GM18498 (cell line): Measurements from ENCODE around the gene DIP2A.
"Not testable (repeated sequence)": the region's sequence is repeated elsewhere in the genome, so short reads cannot be mapped to it uniquely, and the experiment has no call there.

Experiments used
- ATAC-seq: cut with Tn5 transposase; IDR thresholded peaks from one replicate; pipeline ENCODE4 v1.9.1; 2021; ENCODE audit warnings: mild to moderate bottlenecking, moderate library complexity; ENCODE audit not compliant: unreplicated experiment

DIP2A gene

DNA sequence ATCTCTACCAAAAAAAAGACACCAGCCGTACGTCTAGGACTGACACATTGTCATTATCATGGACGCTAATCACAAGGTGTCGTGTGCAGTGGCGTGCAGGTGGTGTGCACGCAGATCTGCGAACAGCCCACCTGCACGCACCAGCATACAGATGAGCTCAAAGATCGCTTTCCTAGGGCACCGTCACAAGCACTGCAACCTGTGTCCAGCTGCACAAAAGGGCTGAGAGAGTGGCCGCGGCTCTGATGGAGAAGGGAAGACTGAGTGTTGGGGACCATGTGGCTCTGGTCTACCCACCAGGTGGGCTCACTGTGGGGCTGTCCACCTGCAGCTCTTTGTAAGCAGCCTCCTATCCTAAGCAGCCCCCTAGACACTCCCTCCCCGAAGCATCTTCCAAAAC lies 95.3 kb downstream of the DIP2A start:
- ATAC-seq: no peak

DNA sequence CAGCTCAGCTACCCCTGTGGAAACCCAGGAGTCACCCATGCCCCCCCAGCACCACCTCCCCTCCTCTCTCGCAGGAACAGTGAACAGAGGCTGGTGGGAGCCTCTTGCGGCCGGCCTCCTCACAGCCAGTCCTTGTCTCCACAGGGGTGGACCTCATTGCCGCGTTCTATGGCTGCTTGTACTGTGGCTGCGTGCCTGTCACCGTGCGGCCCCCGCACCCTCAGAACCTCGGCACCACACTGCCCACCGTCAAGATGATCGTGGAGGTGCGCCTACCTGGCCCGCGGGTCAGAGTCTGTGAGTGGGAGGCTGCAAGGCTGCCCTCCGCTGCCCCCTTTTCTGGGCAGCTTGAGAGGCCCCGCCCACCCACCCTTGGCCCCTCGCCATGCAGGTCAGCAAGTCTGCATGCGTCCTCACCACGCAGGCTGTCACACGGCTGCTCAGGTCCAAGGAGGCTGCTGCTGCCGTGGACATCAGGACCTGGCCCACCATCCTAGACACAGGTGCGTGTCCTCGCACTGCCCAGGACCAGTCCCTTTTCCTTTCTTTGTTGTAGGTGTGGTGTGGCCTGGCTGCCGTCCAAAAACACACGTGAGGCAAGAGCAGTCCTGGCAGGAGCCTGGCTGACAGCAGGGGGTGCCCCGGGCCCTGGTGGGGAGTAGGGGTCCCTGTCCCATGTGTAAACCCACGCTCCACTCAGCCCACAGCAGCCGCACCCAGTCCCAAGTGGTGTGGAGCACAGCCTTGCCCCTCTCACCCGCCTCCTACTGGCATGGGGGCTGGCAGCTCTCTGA lies 95.9 kb downstream of the DIP2A start:
- ATAC-seq: no peak

DNA sequence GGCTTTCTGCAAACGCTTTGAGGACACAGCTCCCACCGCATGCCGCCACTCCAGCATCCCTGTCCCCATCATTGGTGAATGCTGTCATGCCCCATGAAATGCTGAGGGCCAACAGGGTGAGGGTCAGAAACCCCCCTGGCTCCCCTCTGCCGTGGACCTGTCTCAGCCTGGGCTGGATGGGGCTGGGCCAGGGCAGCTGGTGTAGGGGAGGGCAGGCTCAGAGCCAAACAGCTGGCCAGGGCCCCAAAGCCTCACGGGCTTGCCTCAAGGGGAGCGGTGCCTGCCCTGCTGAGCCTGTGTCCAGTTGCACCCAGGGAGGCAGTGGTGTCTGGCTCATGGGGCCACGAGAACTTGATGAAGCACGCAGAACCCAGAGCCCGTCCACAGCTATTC lies 96.5 kb downstream of the DIP2A start:
- no peak for ATAC-seq

DNA sequence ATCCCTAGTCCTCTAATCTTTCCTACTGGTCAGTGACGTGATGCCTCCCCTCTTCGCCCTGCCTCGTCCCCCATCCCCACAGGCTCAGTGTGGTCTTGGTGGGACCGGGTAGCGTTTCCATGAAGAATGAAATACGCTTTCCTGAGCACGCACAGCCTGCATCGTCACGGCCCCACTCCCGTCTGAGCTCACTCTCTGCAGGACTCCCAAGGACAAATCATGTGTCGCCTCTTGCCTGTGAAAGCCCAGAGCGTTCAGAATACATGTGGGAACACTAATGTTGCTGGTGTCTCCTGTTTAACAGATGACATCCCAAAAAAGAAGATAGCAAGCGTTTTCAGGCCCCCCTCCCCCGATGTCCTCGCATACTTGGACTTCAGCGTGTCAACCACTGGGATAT lies 97.0 kb downstream of the DIP2A start:
- no peak for ATAC-seq

DNA sequence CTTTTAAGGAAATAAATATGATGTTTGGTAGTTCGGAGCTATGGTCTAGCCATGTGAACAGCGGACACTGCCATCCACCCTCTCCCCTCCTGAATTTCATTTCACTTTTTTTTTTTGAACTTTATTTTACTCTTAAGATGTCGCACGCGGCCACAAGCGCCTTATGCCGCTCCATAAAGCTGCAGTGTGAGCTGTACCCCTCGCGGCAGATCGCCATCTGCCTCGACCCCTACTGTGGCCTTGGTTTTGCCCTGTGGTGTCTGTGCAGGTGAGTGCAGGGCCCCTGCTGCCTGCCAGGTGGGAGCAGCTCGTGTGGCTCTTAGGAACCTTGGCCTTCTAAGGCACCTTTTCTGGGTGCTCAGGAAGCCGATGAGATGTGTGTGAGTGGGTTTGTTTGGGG lies 98.1 kb downstream of the DIP2A start:
- no peak for ATAC-seq

DNA sequence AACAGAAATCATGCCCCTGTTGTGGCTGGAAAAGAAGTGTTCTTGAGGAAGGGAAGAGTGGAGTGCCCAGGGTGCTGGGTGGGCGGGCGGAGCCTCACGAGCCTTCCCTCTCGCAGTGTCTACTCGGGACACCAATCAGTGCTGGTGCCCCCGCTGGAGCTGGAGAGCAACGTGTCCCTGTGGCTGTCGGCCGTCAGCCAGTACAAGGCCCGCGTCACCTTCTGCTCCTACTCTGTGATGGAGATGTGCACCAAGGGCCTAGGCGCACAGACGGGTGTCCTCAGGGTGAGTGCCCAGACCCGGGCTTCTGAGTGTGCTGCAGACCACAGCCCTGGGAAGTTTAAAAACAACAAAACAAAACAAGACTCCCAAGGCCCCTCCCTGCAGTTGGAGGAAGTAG lies 98.8 kb downstream of the DIP2A start:
- no peak for ATAC-seq

DNA sequence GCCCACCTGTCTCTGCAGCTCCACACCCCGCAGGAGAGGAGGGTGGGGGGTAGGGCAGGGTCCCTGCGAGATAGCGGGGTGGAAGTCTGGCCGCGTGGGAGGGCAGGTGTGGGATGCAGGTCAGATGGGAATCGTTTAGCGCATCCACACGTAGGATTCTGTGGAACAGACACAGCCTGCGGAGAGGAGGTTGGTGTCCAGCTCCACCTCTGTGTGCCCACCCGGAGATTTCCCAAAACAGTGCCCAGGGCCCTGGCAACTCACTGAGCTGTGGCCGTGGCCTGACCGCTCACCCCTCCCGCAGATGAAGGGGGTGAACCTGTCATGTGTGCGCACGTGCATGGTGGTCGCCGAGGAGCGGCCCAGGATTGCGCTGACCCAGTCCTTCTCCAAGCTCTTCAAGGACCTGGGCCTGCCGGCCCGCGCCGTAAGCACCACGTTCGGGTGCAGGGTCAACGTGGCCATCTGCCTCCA lies 99.3 kb downstream of the DIP2A start:
- ATAC-seq: no peak

DNA sequence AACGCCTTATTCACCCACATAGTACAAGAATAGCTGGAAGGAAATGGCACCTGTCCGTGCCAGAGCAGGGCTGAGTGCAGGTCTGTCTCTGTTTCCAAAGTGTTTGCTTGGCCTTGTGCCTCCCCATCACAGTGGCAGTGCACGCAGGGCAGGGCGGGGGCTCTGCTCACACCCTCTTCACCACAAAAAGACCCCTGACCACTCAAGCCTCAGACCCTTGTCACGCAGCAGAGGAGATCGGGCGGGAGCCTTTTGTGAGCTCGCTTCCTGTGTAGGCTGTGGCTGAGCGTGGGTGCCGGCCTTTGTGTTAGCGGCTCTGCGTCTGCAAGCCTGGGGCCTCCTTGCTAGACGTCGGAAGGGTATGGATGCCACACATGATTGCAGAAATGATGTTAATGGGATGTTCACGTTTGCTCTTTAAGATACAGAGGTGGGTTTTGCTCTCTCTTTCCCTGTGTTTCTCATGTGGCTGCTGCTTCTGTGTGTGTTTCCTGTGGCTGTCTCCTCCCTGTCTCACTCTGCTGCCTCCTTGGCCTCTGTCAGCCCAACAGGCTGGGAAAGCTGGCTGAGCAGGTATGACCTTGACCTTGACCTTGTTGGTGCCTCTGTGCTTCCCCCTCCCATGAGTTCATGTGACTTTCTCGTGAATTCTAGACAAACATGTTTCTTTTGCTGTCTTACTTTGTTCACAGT lies 100.7 kb downstream of the DIP2A start:
- ATAC-seq: no peak

DNA sequence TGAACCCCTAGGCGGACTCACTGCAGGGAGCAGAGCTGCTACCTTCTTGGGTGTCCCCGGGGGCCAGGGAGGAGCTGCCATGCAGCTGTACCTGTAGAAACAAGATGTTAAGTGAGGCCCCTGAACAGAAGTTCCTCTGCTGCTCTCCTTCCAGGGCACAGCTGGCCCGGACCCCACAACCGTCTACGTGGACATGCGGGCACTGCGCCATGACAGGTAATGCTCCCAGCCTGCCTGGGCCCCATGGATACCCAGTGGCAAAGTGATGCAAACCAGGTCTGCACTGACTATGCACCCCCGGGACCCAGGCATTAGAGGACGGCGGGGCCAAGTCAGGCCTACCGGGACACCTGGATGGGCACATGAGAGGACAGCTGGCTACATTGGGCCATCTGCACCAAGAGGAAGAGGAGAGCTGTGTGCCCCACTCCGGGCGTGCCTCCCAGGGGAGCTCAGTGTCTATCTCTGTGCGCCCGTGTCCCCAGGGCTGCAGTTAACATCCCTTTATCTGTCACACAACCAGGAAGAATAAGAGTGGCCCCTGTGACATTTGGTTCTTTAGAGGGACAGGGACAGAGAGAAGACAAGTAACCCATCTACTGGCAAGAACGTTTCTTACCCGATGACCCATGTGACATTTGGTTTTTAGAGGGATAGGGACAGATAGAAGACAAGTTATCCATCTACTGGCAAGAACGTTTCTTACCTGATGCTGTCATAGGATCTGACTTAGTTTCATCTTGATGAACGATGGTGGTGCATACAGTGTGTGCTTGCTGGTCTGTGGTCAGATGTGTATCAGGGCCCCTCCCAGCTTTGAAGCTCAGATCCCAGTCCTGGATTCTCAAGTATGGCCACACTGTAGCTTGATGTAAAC lies 102.1 kb downstream of the DIP2A start:
- ATAC-seq: no peak

DNA sequence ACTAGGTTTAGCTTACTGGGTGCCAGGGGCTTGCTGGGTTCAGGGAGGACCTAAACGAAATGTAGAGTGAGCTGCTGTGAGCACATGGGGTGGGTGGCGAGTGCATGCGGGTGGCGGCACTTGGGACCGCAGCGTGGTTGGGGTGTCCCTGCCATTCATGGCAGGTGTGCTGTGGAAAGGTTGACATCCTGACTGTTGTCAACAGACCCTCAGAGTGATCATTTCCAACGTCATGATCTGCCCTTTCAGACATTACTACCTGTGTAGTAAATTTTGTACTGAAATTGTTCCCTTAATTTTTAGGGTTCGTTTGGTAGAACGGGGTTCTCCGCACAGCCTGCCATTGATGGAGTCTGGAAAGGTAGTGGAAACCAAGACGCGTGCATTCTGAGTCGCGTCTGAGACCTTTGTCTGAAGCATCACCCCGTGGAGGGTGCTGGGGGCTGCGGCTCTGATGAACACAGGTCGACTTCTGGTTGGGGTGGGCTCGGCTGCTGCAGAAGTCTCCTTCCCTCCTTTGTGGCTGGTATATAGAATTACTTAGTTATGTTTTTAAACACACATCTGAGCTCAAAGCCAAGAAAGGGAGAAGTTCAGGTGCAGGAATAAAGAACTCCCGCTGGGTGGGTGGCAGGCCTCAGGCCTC lies 102.9 kb downstream of the DIP2A start:
- ATAC-seq: no peak

DNA sequence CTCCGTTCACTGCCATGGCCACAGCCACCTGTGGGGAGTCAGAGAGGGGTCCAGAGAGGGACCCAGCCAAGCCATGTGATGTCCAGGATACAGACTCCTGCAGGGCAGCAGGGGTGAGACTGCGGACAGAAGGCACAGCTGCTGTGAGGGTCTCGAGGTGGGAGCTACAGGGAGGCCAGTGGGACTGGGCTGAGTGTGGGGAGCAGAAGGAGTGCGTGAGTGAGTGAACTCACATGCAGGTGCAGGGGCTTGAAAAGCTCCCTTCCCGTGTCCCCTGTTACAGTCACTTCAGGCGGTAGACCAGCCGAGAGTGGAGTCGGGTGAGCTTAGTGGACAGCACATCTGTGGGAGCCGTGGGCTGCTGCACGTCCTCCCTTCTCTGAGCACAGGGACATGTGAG lies 103.8 kb downstream of the DIP2A start:
- ATAC-seq: no peak

DNA sequence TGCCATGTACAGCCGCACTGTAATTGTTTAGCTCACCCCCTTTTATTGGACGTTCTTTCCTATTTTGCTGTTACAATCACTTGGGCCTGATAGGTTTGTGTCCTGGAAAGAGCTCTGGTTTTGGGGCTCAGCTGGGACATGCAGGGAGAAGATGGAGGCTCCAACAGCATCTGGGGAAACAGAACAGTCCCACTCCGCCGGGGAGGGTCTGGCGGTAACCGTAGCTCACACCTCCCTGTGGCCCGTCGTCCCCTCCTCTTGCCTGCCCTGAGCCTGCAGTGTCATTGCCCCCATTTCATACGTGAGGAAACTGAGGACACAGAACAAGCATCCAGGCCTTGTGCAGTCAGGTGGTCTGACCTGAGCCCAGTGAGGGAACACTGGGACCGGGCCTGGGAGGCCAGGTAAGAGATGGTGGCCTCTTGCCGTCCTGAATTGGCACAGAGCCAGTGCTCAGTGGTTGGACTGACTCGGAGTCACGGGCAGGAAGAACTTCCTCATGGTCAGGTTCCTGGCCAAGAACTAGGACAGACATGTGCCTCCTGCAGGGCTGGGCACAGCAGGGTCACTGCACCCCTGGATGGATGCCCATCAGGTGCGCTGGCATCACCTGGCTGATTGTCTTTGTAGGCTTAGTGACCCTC lies 104.4 kb downstream of the DIP2A start:
- no peak for ATAC-seq

DNA sequence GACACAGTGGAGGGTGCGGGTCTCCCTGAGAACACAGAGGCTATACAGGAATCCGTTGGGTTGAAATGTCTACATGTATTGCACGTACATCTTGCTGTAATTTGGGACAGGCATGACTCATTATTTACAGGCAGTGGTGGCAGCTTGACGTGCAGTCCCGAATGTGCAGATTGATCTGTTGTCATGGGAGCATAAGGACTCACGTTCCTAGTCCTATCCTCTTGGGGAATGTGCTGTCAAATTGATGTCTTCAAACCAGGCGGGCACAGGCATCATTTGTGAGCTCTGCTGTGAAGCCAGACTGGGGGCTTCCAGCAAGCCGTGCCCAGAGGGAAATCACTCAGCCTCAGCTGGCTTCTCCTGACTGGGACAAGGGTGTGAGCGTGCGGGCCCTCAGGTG lies 105.7 kb downstream of the DIP2A start:
- no peak for ATAC-seq

DNA sequence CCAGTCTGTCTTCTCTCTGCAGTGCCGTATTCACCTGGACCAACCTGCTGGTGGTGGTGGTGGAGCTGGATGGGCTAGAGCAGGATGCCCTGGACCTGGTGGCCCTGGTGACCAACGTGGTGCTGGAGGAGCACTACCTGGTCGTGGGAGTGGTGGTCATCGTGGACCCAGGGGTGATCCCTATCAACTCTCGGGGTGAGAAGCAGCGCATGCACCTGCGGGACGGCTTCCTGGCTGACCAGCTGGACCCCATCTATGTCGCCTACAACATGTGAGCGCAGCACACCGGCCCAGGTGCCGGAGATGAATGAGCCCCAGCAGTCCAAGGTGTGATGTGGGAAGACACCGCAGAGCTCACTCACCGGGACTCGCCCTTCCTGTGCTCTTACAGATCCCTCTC lies 108.7 kb downstream of the DIP2A start:
- no peak for ATAC-seq

DNA sequence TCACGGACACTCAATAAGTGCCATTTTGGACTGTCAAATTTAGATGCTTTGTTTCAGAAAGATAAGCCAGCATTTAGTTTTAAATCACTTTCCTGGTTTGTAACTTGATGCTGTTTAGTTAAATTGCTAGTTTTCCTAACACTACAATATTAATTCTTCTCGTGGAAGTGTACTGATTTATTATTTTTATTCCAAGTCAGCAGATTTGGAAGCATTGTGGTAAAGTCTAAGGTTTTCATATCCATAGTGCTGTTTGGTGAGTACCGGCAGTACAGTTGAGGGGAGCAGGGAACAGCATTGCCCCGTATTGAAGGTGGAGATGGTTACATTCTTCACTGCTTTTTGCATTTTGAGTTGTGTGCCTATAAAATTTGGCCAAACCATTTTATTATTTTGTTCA lies 109.9 kb downstream of the DIP2A start:
- ATAC-seq: no peak

DNA sequence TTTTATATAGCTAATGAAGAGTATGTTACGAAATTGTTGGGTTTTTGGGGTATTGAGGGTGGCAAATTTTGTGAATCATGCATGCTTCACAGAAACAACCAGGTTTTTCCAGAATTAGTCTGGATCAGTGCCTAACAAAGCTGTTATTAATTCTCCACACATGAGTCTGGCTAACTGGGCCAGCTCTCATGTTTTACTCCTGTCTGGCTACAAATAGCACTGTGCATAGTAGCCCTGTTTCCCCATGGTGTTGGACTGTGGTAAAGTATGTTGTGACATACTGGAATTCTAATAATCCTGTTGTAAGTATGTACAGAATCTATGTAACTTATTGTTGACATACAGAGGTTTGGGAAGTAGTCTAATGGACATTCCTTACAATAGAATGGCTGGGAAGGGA lies 110.4 kb downstream of the DIP2A start:
- ATAC-seq: no peak

DNA sequence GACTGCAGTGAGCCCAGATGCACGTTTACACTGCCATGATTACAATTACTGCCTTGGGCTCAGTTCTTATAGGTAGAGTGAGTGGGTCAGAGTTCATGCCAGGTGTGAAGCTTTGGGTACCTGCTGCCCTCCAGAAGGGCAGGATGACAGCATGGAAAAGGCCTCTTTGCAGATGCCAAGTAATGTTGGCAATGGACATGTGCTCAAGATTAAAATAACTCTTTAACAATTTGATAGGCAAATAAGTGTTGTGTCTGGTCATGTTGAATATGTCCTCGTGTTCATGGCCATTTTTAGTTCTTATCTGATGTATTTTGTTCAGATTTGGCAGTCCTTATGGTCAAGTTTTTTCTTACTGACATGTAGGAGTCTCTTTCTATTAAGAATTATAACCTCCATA lies 111.4 kb downstream of the DIP2A start:
- ATAC-seq: no peak

DNA sequence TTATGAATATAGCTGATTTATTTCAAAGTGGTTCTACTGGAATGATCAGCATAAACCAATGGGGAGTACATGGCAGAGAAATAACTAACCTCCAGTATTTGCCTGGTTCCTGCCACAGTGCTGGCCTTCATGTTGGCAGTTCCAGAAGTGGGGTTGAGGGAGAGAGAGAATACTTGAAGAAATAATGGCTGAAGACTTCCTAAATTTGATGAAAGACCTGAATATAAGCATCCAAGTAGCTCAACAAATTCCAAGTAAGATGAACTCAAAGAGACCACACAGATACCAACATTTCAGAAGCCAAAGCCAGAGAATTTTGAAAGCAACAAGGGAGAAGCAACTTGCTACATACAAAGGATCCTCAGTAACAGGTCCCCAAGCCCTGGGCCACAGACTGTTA lies 111.9 kb downstream of the DIP2A start:
- no peak for ATAC-seq

DNA sequence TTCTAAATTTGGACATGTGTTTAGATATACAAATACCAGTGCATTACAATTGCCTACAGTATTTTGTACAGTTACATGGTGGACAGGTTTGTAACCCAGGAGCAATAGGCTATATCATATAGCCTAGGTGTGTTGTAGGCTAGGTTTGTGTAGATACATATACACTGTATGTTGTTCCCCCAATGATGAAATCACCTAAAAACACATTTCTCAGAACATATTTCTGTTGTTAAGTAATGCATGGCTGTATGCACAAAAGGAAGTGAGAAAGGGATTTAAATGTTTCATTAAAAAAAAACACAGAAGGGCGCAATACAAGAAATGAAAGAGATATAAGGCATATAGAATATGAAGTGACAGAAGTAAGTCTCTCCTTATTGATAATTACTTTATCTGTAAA lies 114.2 kb downstream of the DIP2A start:
- no peak for ATAC-seq

DNA sequence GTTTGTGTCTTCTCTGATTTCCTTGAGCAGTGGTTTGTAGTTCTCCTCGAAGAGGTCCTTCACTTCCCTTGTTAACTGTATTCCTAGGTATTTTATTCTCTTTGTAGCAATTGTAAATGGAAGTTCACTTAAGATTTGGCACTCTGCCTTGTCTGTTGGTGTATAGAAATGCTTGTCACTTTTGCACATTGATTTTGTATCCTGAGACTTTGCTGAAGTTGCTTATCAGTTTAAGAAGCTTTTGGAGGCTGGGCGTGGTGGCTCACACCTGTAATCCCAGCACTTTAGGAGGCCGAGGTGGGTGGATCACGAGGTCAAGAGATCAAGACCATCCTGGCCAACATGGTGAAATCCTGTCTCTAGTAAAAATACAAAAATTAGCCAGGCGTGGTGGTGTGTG lies 119.1 kb downstream of the DIP2A start:
- not testable (repeated sequence) for ATAC-seq

DNA sequence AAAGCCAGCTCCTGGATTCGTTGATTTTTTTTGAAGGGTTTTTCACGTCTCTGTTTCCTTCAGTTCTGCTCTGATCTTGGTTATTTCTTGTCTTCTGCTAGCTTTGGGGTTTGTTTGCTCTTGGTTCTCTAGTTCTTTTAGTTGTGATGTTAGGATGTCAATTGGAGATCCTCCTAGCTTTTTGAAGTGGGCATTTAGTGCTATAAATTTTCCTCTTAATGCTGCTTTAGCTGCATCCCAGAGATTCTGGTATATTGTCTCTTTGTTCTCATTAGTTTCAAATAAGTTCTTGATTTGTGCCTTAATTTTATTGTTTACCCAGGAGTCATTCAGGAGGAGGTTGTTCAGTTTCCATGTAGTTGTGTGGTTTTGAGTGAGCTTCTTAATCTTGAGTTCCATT lies 120.7 kb downstream of the DIP2A start:
- not testable (repeated sequence) for ATAC-seq
